Osteoblast (primary cell): Measurements from ENCODE around the gene WDR36. TPM values are rescaled to one million over a fixed set of nuclear protein-coding genes. Genes with fewer than 3 reads are reported as not detected.

Source experiments
- DNase-seq: peaks from one replicate; pipeline ENCODE4 v3.0.0; 2011; ENCODE audit warnings: low spot score, mixed read lengths; ENCODE audit not compliant: insufficient read length; ENCODE audit errors: missing footprints
- H2AFZ ChIP-seq: 2 replicates; pipeline ENCODE4 v1.6.0; 2011; ENCODE audit warnings: mild to moderate bottlenecking, low read length
- H3K27ac ChIP-seq: 2 replicates; pipeline ENCODE4 v1.5.1; 2011; ENCODE audit warnings: mild to moderate bottlenecking, low read depth, low read length, moderate library complexity
- H3K27me3 ChIP-seq: 2 replicates; pipeline ENCODE4 v1.6.0; 2012; ENCODE audit warnings: mild to moderate bottlenecking, control low read depth, inconsistent platforms, low read length, moderate library complexity; ENCODE audit not compliant: insufficient read depth
- H3K36me3 ChIP-seq: 2 replicates; pipeline ENCODE4 v1.5.1; 2011; ENCODE audit warnings: mild to moderate bottlenecking, low read length, control low read depth, moderate library complexity; ENCODE audit not compliant: insufficient read depth
- H3K4me1 ChIP-seq: 2 replicates; pipeline ENCODE4 v1.5.1; 2011; ENCODE audit warnings: mild to moderate bottlenecking, low read length, control low read depth, moderate library complexity; ENCODE audit not compliant: insufficient read depth
- H3K4me2 ChIP-seq: 2 replicates; pipeline ENCODE4 v1.6.0; 2011; ENCODE audit warnings: mild to moderate bottlenecking, low read length; ENCODE audit not compliant: insufficient read depth
- H3K4me3 ChIP-seq: fragments of 200-600 bp; sonication (generic); 3 replicates; pipeline ENCODE4 v1.5.1; 2012; ENCODE audit warnings: mild to moderate bottlenecking, low read length, inconsistent platforms; ENCODE audit not compliant: insufficient read depth
- H3K79me2 ChIP-seq: 2 replicates; pipeline ENCODE4 v1.6.0; 2012; ENCODE audit warnings: mild to moderate bottlenecking, low read length, control low read depth, inconsistent platforms; ENCODE audit not compliant: insufficient read depth
- H3K9me3 ChIP-seq: 2 replicates; pipeline ENCODE4 v1.5.1; 2011; ENCODE audit warnings: low read depth, low read length, control low read depth
- H4K20me1 ChIP-seq: 2 replicates; pipeline ENCODE4 v1.6.0; 2012; ENCODE audit warnings: mild to moderate bottlenecking, low read length, control low read depth; ENCODE audit not compliant: insufficient read depth
- total RNA-seq: library from RNA; depleted of rRNA; stranded (reverse); fragments of >200 nt; gene quantifications from 2 replicates; pipeline ENCODE4 v1.2.3, GENCODE V29; 2012
- TF ChIP-seq, protein P1 (sequence below): IDR thresholded peaks from 2 replicates; pipeline ENCODE4 v1.5.1; 2011; ENCODE audit warnings: mild to moderate bottlenecking, low read depth, low read length, moderate library complexity; ENCODE audit errors: extremely low read depth

Gene WDR36
- total RNA-seq, 1 donor = 44.5 TPM

- peaks cover 5% of the 10 kb centered on the region for H3K27me3 ChIP-seq
- DNase-seq = no peak
- no peaks in the 10 kb centered on the region for H3K4me1 ChIP-seq
- H3K4me2 ChIP-seq = no peak overlapping the region
- H4K20me1 ChIP-seq = no peaks in the 10 kb centered on the region
- H2AFZ ChIP-seq = no peak overlapping the region
- H3K36me3 ChIP-seq = no peaks in the 10 kb centered on the region
- H3K4me3 ChIP-seq = no peak overlapping the region
- no peaks in the 10 kb centered on the region for H3K79me2 ChIP-seq
- TF ChIP-seq, protein P1, sequence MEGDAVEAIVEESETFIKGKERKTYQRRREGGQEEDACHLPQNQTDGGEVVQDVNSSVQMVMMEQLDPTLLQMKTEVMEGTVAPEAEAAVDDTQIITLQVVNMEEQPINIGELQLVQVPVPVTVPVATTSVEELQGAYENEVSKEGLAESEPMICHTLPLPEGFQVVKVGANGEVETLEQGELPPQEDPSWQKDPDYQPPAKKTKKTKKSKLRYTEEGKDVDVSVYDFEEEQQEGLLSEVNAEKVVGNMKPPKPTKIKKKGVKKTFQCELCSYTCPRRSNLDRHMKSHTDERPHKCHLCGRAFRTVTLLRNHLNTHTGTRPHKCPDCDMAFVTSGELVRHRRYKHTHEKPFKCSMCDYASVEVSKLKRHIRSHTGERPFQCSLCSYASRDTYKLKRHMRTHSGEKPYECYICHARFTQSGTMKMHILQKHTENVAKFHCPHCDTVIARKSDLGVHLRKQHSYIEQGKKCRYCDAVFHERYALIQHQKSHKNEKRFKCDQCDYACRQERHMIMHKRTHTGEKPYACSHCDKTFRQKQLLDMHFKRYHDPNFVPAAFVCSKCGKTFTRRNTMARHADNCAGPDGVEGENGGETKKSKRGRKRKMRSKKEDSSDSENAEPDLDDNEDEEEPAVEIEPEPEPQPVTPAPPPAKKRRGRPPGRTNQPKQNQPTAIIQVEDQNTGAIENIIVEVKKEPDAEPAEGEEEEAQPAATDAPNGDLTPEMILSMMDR = no peak
- no peak overlapping the region for H3K27ac ChIP-seq
- H3K9me3 ChIP-seq = no peaks in the 10 kb centered on the region
These were observed 77.1 kb downstream of the WDR36 start for GRCh38 chr5:111169269-111169668.

- Histone ChIP-seq H3K4me2 (no peak overlapping the region), H3K4me3 (no peak overlapping the region), H2AFZ (no peak overlapping the region), H4K20me1 (no peaks in the 10 kb centered on the region), H3K4me1 (no peaks in the 10 kb centered on the region), H3K27me3 (peaks cover 5% of the 10 kb centered on the region), H3K27ac (no peak overlapping the region), H3K79me2 (no peaks in the 10 kb centered on the region), H3K36me3 (no peaks in the 10 kb centered on the region), H3K9me3 (no peaks in the 10 kb centered on the region)
- no peak for DNase-seq
- TF ChIP-seq, protein P1 = no peak
These were observed 78.1 kb downstream of the WDR36 start for GRCh38 chr5:111170279-111170678.

GRCh38 chr5:111172504-111172903 is 80.4 kb downstream of the WDR36 start:
- H3K27ac ChIP-seq = no peak overlapping the region

GRCh38 chr5:111173476-111173875 is 81.3 kb downstream of the WDR36 start:
- no peaks in the 10 kb centered on the region for H4K20me1 ChIP-seq
- no peaks in the 10 kb centered on the region for H3K4me1 ChIP-seq
- no peak overlapping the region for H3K4me2 ChIP-seq
- TF ChIP-seq, protein P1 = no peak
- no peak overlapping the region for H3K27ac ChIP-seq
- DNase-seq = no peak
- H3K36me3 ChIP-seq = no peaks in the 10 kb centered on the region
- no peaks in the 10 kb centered on the region for H3K9me3 ChIP-seq
- H3K79me2 ChIP-seq = no peaks in the 10 kb centered on the region
- H3K27me3 ChIP-seq = peaks cover 5% of the 10 kb centered on the region
- H3K4me3 ChIP-seq = no peak overlapping the region
- H2AFZ ChIP-seq = no peak overlapping the region

More at GRCh38 chr5:111172504-111172903, 80.4 kb downstream of the WDR36 start:
- Histone ChIP-seq H2AFZ (no peak overlapping the region), H3K36me3 (no peaks in the 10 kb centered on the region), H4K20me1 (no peaks in the 10 kb centered on the region), H3K79me2 (no peaks in the 10 kb centered on the region), H3K4me1 (no peaks in the 10 kb centered on the region), H3K9me3 (no peaks in the 10 kb centered on the region), H3K4me3 (no peak overlapping the region), H3K4me2 (no peak overlapping the region), H3K27me3 (peaks cover 5% of the 10 kb centered on the region)
- TF ChIP-seq, protein P1 = no peak
- no peak for DNase-seq

Other genes with a start within 250 kb of the WDR36 start
- 0.88 and 1.1 TPM in 2 replicates for gene TSLP, start 20.6 kb upstream of the WDR36 start, total RNA-seq
- gene CAMK4, start 132.0 kb downstream of the WDR36 start, total RNA-seq = 0.29 and 0.72 TPM in 2 replicates